ENCODE data around the gene ATP9B. TPM values are rescaled to one million over a fixed set of nuclear protein-coding genes. Genes with fewer than 3 reads are reported as not detected.

Gene ATP9B
- total RNA-seq: 21.9 and 27.3 TPM in 2 replicates

DNA sequence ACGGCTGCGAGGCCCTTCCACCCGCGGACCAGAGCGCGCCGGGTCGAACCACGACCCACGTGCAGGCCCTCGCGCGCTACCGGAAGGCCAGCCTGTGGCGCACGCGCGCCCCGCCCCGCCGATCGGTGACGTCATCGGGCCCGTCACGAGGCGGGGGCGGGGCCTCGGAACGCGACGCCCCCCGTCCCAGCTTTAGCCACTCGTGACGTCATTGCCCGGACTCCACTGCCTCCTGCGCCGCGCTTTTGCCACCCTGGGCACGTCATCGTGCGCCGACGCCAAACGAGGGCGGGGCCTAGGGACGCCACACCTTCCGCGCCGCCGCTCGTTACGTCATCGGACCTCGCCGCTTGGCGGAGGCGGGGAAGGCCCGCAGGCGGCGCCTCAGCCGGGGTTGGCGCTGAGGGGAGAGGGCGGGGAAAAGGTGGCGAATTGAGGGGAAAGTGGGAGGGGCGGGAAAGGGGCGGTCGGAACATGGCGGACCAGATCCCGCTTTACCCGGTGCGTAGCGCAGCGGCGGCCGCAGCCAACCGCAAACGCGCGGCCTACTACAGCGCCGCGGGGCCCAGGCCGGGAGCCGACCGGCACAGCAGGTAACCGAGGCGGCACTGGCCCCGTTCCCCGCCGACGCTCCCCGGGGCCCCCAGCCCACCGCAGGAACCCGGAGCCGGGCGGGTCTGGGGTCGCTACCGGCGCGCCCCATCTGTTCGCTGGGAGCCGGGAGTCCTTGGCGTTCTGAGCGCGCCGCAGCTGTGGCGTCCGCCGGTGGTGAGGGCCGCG is at the start of gene ATP9B:
Gene ATP9B, plus strand, starts transcription at position 458 of the 780 bp plus-strand sequence. Its CDS starts 17 bp downstream, at position 475.

GRCh38 chr18:79395761-79396404 is 326.7 kb downstream of the ATP9B start, which contains the start of gene NFATC1:
Gene NFATC1 (plus strand): TSS chr18:79395930. CDS start chr18:79396225, 295 bp downstream.

Other genes with a start within 250 kb of the ATP9B start
- not detected in 2 replicates for gene SALL3, start 89.6 kb upstream of the ATP9B start, total RNA-seq

Data from smooth muscle cell of the umbilical artery (primary cell).